ENCODE data around the gene RCAN1. TPM values are rescaled to one million over a fixed set of nuclear protein-coding genes. Genes with fewer than 3 reads are reported as not detected.

RCAN1 gene
- total RNA-seq (22.0 TPM), polyA plus RNA-seq (ENCODE audit: insufficient read depth in 1 of 8, insufficient read length in 8 of 8, low replicate concordance in 1 of 8) (10 to 100 TPM; 27.4 to 62.7 (median 32.6) TPM)
- long read RNA-seq, donor 1, partial matches to known transcripts, result 5 of 8 reads
- long read RNA-seq, donor 1, other reads (novel, unspliced or antisense), result 0 of 8 reads
- long read RNA-seq, donor 2, partial matches to known transcripts, result 0 of 1 reads
- long read RNA-seq, donor 2, other reads (novel, unspliced or antisense), result 0 of 1 reads
- long read RNA-seq, donor 3, transcript RCAN1-201 (4 exons, 2,490 nt), result minor isoform, 5 of 12 reads
- long read RNA-seq, donor 3, transcript RCAN1-202 (4 exons, 2,408 nt), result major isoform, 7 of 12 reads
- long read RNA-seq, donor 3, partial matches to known transcripts, result 0 of 12 reads
- long read RNA-seq, donor 3, other reads (novel, unspliced or antisense), result 0 of 12 reads
- long read RNA-seq, donor 4, transcript RCAN1-202 (4 exons, 2,408 nt), result major isoform, 5 of 6 reads
- long read RNA-seq, donor 4, partial matches to known transcripts, result 0 of 6 reads
- long read RNA-seq, donor 4, other reads (novel, unspliced or antisense), result 0 of 6 reads
- long read RNA-seq, donor 5, transcript RCAN1-201 (4 exons, 2,490 nt), result major isoform, 13 of 22 reads
- long read RNA-seq, donor 5, transcript RCAN1-202 (4 exons, 2,408 nt), result minor isoform, 6 of 22 reads
- long read RNA-seq, donor 5, partial matches to known transcripts, result 0 of 22 reads
- long read RNA-seq, donor 5, other reads (novel, unspliced or antisense), result 0 of 22 reads
- long read RNA-seq, donor 6, transcript RCAN1-202 (4 exons, 2,408 nt), result major isoform, 21 of 34 reads
- long read RNA-seq, donor 6, transcript RCAN1-201 (4 exons, 2,490 nt), result minor isoform, 6 of 34 reads
- long read RNA-seq, donor 6, partial matches to known transcripts, result 0 of 34 reads
- long read RNA-seq, donor 6, other reads (novel, unspliced or antisense), result 0 of 34 reads
- long read RNA-seq, donor 7, transcript RCAN1-202 (4 exons, 2,408 nt), result major isoform, 11 of 22 reads
- long read RNA-seq, donor 7, transcript RCAN1-201 (4 exons, 2,490 nt), result minor isoform, 9 of 22 reads
- long read RNA-seq, donor 7, partial matches to known transcripts, result 0 of 22 reads
- long read RNA-seq, donor 7, other reads (novel, unspliced or antisense), result 0 of 22 reads
- long read RNA-seq, donor 8, transcript RCAN1-202 (4 exons, 2,408 nt), result major isoform, 7 of 9 reads
- long read RNA-seq, donor 8, partial matches to known transcripts, result 0 of 9 reads
- long read RNA-seq, donor 8, other reads (novel, unspliced or antisense), result 0 of 9 reads
- long read RNA-seq, donor 9, transcript RCAN1-202 (4 exons, 2,408 nt), result major isoform, 11 of 20 reads
- long read RNA-seq, donor 9, partial matches to known transcripts, result 0 of 20 reads
- long read RNA-seq, donor 9, other reads (novel, unspliced or antisense), result 0 of 20 reads
- long read RNA-seq, donor 10, transcript RCAN1-202 (4 exons, 2,408 nt), result major isoform, 17 of 25 reads
- long read RNA-seq, donor 10, transcript RCAN1-201 (4 exons, 2,490 nt), result minor isoform, 5 of 25 reads
- long read RNA-seq, donor 10, partial matches to known transcripts, result 0 of 25 reads
- long read RNA-seq, donor 10, other reads (novel, unspliced or antisense), result 0 of 25 reads
- long read RNA-seq, donor 11, transcript RCAN1-201 (4 exons, 2,490 nt), result major isoform, 6 of 13 reads
- long read RNA-seq, donor 11, transcript RCAN1-202 (4 exons, 2,408 nt), result minor isoform, 5 of 13 reads
- long read RNA-seq, donor 11, partial matches to known transcripts, result 0 of 13 reads
- long read RNA-seq, donor 11, other reads (novel, unspliced or antisense), result 0 of 13 reads

- H3K9me3 ChIP-seq (replicated peaks; ENCODE audit: control insufficient read depth, low read depth, low read length), result no peaks in the 10 kb centered on the region
- DNase-seq, result peak; percentile 98
- WGBS (ENCODE audit: insufficient coverage), result under 1% methylated on average over 119 of the region's 121 CpGs
- peaks cover 16% of the 10 kb centered on the region for H3K4me1 ChIP-seq (ENCODE audit: control insufficient read depth, insufficient read depth, low read length)
- H3K27me3 ChIP-seq (ENCODE audit: control insufficient read depth, insufficient read depth, low read length), result no peaks in the 10 kb centered on the region
- H3K4me3 ChIP-seq (ENCODE audit: low read length), result peak within 1 kb of the TSS; percentile 57
- no peaks in the 10 kb centered on the region for H3K36me3 ChIP-seq (ENCODE audit: control insufficient read depth, insufficient read depth, low read length)
- H3K27ac ChIP-seq (ENCODE audit: low read length), result peak within 1 kb of the TSS; percentile 81
Measured at GRCh38 chr21:34614628-34615486, at the start of gene RCAN1. TSS of gene RCAN1 (minus strand) at chr21:34615113. CDS start at chr21:34615011, 102 bp downstream.

GRCh38 chr21:34661848-34662247 is 46.9 kb upstream of the RCAN1 start:
- Histone ChIP-seq H3K4me1 (ENCODE audit: control insufficient read depth, insufficient read depth, low read length) (no peaks in the 10 kb centered on the region), H3K27ac (ENCODE audit: low read length) (no peak overlapping the region), H3K4me3 (ENCODE audit: low read length) (no peak overlapping the region), H3K27me3 (ENCODE audit: control insufficient read depth, insufficient read depth, low read length) (peaks cover 5% of the 10 kb centered on the region), H3K9me3 (replicated peaks; ENCODE audit: control insufficient read depth, low read depth, low read length) (peaks cover 7% of the 10 kb centered on the region), H3K36me3 (ENCODE audit: control insufficient read depth, insufficient read depth, low read length) (no peaks in the 10 kb centered on the region)
- DNase-seq, result no peak

- DNase-seq, result no peak
- Histone ChIP-seq H3K4me1 (ENCODE audit: control insufficient read depth, insufficient read depth, low read length) (no peaks in the 10 kb centered on the region), H3K4me3 (ENCODE audit: low read length) (no peak overlapping the region), H3K27ac (ENCODE audit: low read length) (no peak overlapping the region), H3K9me3 (replicated peaks; ENCODE audit: control insufficient read depth, low read depth, low read length) (peaks cover 6% of the 10 kb centered on the region), H3K27me3 (ENCODE audit: control insufficient read depth, insufficient read depth, low read length) (no peaks in the 10 kb centered on the region), H3K36me3 (ENCODE audit: control insufficient read depth, insufficient read depth, low read length) (no peaks in the 10 kb centered on the region)
- WGBS (ENCODE audit: insufficient coverage), result 87% methylated on average over 5 of the region's 6 CpGs
Measured at GRCh38 chr21:34653522-34653921, 38.6 kb upstream of the RCAN1 start.

- H3K27ac ChIP-seq (ENCODE audit: low read length), result no peak overlapping the region
- WGBS (ENCODE audit: insufficient coverage), result no CpG with 5 or more reads among the region's 1 CpG
Measured at GRCh38 chr21:34651642-34652041, 36.7 kb upstream of the RCAN1 start.

GRCh38 chr21:34650861-34651431 is 36.0 kb upstream of the RCAN1 start:
- DNase-seq, result no peak
- no peak overlapping the region for H3K27ac ChIP-seq (ENCODE audit: low read length)
- peaks cover 4% of the 10 kb centered on the region for H3K27me3 ChIP-seq (ENCODE audit: control insufficient read depth, insufficient read depth, low read length)
- H3K4me3 ChIP-seq (ENCODE audit: low read length), result no peak overlapping the region
- no peaks in the 10 kb centered on the region for H3K4me1 ChIP-seq (ENCODE audit: control insufficient read depth, insufficient read depth, low read length)
- peaks cover 6% of the 10 kb centered on the region for H3K9me3 ChIP-seq (replicated peaks; ENCODE audit: control insufficient read depth, low read depth, low read length)
- no peaks in the 10 kb centered on the region for H3K36me3 ChIP-seq (ENCODE audit: control insufficient read depth, insufficient read depth, low read length)
- WGBS (ENCODE audit: insufficient coverage), result no CpG with 5 or more reads among the region's 1 CpG

More at GRCh38 chr21:34651642-34652041, 36.7 kb upstream of the RCAN1 start:
- H3K9me3 ChIP-seq (replicated peaks; ENCODE audit: control insufficient read depth, low read depth, low read length), result peaks cover 6% of the 10 kb centered on the region
- no peaks in the 10 kb centered on the region for H3K4me1 ChIP-seq (ENCODE audit: control insufficient read depth, insufficient read depth, low read length)
- H3K4me3 ChIP-seq (ENCODE audit: low read length), result no peak overlapping the region
- peaks cover 2% of the 10 kb centered on the region for H3K27me3 ChIP-seq (ENCODE audit: control insufficient read depth, insufficient read depth, low read length)
- DNase-seq, result no peak
- no peaks in the 10 kb centered on the region for H3K36me3 ChIP-seq (ENCODE audit: control insufficient read depth, insufficient read depth, low read length)

GRCh38 chr21:34649400-34649799 is 34.5 kb upstream of the RCAN1 start:
- Histone ChIP-seq H3K4me1 (ENCODE audit: control insufficient read depth, insufficient read depth, low read length) (no peaks in the 10 kb centered on the region), H3K36me3 (ENCODE audit: control insufficient read depth, insufficient read depth, low read length) (no peaks in the 10 kb centered on the region), H3K27ac (ENCODE audit: low read length) (no peak overlapping the region), H3K27me3 (ENCODE audit: control insufficient read depth, insufficient read depth, low read length) (peaks cover 6% of the 10 kb centered on the region), H3K9me3 (replicated peaks; ENCODE audit: control insufficient read depth, low read depth, low read length) (peaks cover 6% of the 10 kb centered on the region), H3K4me3 (ENCODE audit: low read length) (no peak overlapping the region)
- WGBS (ENCODE audit: insufficient coverage), result 100% methylated on average over 3 of the region's 3 CpGs
- no peak for DNase-seq

GRCh38 chr21:34648739-34649297 is 33.9 kb upstream of the RCAN1 start:
- Histone ChIP-seq H3K9me3 (replicated peaks; ENCODE audit: control insufficient read depth, low read depth, low read length) (peaks cover 6% of the 10 kb centered on the region), H3K36me3 (ENCODE audit: control insufficient read depth, insufficient read depth, low read length) (no peaks in the 10 kb centered on the region), H3K4me1 (ENCODE audit: control insufficient read depth, insufficient read depth, low read length) (no peaks in the 10 kb centered on the region), H3K27ac (ENCODE audit: low read length) (no peak overlapping the region), H3K27me3 (ENCODE audit: control insufficient read depth, insufficient read depth, low read length) (peaks cover 6% of the 10 kb centered on the region), H3K4me3 (ENCODE audit: low read length) (no peak overlapping the region)
- 85% methylated on average over 3 of the region's 6 CpGs for WGBS (ENCODE audit: insufficient coverage)
- DNase-seq, result no peak

GRCh38 chr21:34647555-34647954 is 32.6 kb upstream of the RCAN1 start:
- H3K27me3 ChIP-seq (ENCODE audit: control insufficient read depth, insufficient read depth, low read length), result peaks cover 6% of the 10 kb centered on the region
- 93% methylated on average over 2 of the region's 6 CpGs for WGBS (ENCODE audit: insufficient coverage)
- H3K4me1 ChIP-seq (ENCODE audit: control insufficient read depth, insufficient read depth, low read length), result no peaks in the 10 kb centered on the region
- peaks cover 6% of the 10 kb centered on the region for H3K9me3 ChIP-seq (replicated peaks; ENCODE audit: control insufficient read depth, low read depth, low read length)
- no peak overlapping the region for H3K27ac ChIP-seq (ENCODE audit: low read length)
- H3K36me3 ChIP-seq (ENCODE audit: control insufficient read depth, insufficient read depth, low read length), result no peaks in the 10 kb centered on the region
- no peak overlapping the region for H3K4me3 ChIP-seq (ENCODE audit: low read length)
- DNase-seq, result no peak

Data from muscle of leg (tissue), 16 donors.